GM18499 (cell line): ENCODE results near the gene INTS1.

ENCODE experiments used
- ATAC-seq: cut with Tn5 transposase; IDR thresholded peaks from one replicate; pipeline ENCODE4 v1.9.1; 2021; ENCODE audit warnings: moderate number of reproducible peaks; ENCODE audit not compliant: insufficient read depth, unreplicated experiment

Gene INTS1

GRCh38 chr7:1493571-1493970 is 10.6 kb downstream of the INTS1 start:
- no peak for ATAC-seq

- ATAC-seq, result no peak
These were observed 11.1 kb downstream of the INTS1 start for GRCh38 chr7:1493129-1493528.

- ATAC-seq, result no peak
These were observed 11.5 kb downstream of the INTS1 start for GRCh38 chr7:1492640-1493039.

DNA sequence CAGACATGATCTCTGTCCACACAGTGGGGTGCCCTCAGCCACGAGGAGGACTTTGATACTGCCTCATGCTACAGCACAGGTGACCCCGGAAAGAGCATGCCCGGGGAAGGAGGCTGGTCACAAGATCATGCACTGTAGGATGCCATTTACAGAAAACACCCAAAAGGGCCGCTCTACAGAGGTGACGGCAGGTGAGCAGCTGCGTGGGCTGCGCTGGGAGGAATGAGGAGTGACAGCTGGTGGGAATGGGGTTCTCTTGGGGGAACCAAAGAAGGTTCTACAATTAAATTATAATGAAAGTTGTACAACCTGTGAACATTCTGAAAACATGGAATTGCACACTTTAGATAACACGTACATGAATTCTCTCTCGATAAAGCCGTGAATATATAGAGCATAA is 12.0 kb downstream of the INTS1 start:
- ATAC-seq, result no peak

- ATAC-seq, result no peak
These were observed 13.4 kb downstream of the INTS1 start for GRCh38 chr7:1490837-1491236.

- no peak for ATAC-seq
These were observed 14.9 kb downstream of the INTS1 start for GRCh38 chr7:1489336-1489735.

DNA sequence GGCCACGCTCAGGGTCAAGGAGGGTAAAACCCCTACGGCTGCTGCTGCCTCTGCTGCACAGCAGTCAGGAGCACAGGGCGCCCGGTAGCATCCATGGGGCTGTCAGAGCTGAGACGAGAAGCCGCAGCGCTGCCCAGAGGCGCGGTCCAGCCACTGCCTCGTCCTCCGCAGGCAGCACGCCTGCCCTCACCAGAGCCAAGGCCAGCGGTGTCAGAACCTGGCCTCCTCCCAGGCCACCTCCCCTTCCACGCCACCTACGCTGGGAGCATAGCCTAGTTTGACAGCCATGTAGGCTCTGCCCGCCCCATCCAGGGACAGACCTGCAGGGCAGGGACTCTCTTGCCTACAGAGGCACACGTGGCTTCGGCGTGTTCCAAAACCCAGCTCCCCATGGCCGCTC is 16.2 kb downstream of the INTS1 start:
- no peak for ATAC-seq

DNA sequence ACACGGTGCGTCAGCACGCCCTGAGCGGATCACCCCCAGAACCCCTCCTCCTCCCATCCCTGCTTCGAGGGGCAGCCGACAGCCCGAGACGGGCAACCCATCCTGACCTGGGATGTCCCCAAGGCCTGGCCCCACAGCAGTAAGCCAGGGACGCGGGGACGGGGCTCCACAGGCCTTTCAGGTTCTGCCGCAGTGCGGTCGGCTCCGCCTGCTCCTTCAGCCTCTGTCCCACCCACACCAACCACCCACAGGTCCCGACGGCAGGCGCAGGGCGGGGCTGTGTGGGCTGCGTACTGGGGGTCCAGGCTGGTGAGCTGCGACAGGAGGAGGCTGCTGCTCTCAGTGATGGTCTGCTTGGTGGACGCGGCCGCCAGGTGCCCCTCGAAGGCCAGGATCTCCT is 16.7 kb downstream of the INTS1 start:
- no peak for ATAC-seq

GRCh38 chr7:1486571-1486970 is 17.6 kb downstream of the INTS1 start:
- no peak for ATAC-seq

GRCh38 chr7:1485156-1485555 is 19.0 kb downstream of the INTS1 start:
- no peak for ATAC-seq

GRCh38 chr7:1484569-1484968 is 19.6 kb downstream of the INTS1 start:
- ATAC-seq, result no peak

GRCh38 chr7:1483536-1484505 is 20.4 kb downstream of the INTS1 start:
- no peak for ATAC-seq

GRCh38 chr7:1483079-1483478 is 21.1 kb downstream of the INTS1 start:
- ATAC-seq, result no peak

DNA sequence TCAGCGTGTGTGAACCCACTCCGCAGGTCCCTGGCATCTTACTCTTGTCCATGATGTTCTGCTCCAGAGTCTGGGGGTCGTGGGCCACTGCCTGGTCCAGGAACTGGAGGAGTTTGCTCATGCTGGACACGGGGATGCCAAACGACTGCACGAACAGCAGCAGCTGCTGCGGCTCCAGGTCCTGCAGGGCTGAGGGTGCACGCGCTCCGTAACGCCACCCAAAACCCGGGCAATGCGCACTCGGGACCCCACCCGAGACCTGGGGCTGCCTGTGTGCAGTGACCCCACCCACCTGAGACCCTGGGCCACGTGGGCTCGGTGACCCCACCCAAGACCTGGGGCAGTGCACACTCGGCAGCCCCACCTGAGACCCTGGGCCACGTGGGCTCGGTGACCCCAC is 22.9 kb downstream of the INTS1 start:
- no peak for ATAC-seq

GRCh38 chr7:1480670-1481069 is 23.5 kb downstream of the INTS1 start:
- no peak for ATAC-seq

- no peak for ATAC-seq
These were observed 24.9 kb downstream of the INTS1 start for GRCh38 chr7:1479287-1479686.

- ATAC-seq, result no peak
These were observed 25.7 kb downstream of the INTS1 start for GRCh38 chr7:1478480-1478879.

DNA sequence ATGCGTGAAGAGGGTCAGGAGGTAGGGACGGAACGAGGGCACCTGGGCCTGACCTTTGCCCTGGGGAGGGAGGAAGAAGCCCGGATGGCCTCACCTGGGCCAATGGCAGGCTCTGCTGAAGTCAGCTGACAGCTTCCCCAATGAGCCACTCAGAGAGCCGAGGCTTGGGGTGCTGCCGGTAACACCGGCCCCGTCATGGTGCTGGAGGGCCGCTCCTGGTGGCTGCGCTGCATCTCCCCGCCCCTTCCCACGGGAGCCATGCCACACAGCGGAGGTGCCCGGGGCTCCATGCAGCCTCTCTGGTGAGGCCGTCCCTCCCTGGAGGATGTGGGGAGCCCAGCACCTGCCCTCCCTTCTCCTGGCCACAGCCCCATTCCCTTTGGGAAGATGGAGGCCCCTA is 27.3 kb downstream of the INTS1 start:
- no peak for ATAC-seq

GRCh38 chr7:1475991-1476390 is 28.2 kb downstream of the INTS1 start:
- no peak for ATAC-seq

DNA sequence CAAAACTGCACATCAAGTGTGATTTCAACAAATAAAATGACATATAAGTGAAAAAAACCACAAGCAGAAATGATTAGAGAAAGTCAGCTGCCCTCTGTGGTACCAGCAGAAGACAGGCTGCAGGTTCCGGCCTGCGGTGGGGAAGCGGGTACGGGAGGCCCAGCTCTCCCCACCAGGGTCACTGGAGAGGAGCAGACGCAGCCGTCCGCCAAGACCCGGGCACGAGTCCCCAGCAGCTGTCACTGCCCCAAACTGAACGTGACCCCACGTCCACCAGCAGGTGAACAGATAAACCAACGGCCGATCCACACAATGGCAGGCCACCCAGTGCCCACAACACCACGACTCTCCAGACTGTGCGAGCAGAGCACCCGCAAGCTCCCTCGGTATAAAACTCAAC is 28.8 kb downstream of the INTS1 start:
- ATAC-seq, result no peak

GRCh38 chr7:1474736-1475135 is 29.5 kb downstream of the INTS1 start:
- ATAC-seq, result no peak

DNA sequence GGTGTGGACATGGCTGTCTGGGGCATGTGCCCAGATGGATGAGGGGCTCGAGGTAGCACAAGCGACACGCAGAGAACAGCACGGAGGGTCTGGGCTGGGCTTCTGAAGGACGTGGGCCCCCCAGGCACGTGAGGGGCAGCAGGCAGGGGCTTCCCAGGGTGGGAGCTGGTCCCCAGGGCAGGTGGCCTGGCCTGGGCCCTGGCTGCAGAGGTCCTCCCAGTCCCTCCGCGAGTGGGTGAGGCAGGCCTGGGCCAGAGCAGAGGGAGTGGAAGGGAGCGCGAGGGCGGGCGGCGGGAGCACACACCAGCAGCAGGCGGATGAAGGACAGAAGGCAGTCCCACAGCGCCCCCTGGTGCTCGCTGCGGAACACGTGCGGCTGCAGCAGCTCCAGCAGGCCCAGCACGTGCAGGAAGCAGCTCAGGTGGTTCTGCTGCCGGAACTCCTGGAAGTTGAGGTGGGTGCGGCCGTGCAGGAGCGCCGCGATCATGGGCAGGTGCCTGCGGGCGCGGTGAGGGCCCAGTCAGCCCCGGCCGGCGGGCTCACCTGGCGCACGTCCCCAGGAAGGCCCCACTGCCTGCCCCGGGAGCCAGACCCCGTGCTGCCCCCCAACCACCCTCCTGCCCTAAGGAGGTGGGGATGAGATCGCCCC is 30.2 kb downstream of the INTS1 start:
- no peak for ATAC-seq
